ENCODE data around the gene LY6G5C. TPM values are rescaled to one million over a fixed set of nuclear protein-coding genes. Genes with fewer than 3 reads are reported as not detected.

Gene LY6G5C
- total and polyA plus RNA-seq, 9 of the 15 experiments (the other 6 are each of a cell fraction or from before 2014, with no cell fraction given): 0.10 to 0.67 (median 0.46) TPM; not detected in 4

- no peak for TF ChIP-seq FOXP4 (CRISPR knock-in tag; IDR thresholded peaks at IDR 0.05; ENCODE audit: borderline replicate concordance)
- TF ChIP-seq ZNF253 (CRISPR knock-in tag; conservative IDR thresholded peaks at IDR 0.05): 0 out of 2 replicates have a peak, but pooled peaks have one; percentile 33
- no peak for TF ChIP-seq KDM4B (IDR thresholded peaks at IDR 0.05; ENCODE audit: borderline replicate concordance in 2 of 2, low read depth in 1 of 2)
- TF ChIP-seq WHSC1 (IDR thresholded peaks at IDR 0.05; ENCODE audit: low read length): no peak
- TF ChIP-seq ARHGAP35 (IDR thresholded peaks at IDR 0.05; ENCODE audit: partially characterized antibody): no peak
- no peak for TF ChIP-seq FOXP1 (CRISPR knock-in tag; IDR thresholded peaks at IDR 0.05)
- 0 out of 2 replicates have a peak, but pooled peaks have one; percentile 58 for TF ChIP-seq RHOXF2B (CRISPR knock-in tag; conservative IDR thresholded peaks at IDR 0.05)
- TF ChIP-seq MCM3 (IDR thresholded peaks at IDR 0.05): no peak
- TF ChIP-seq ZNF668 (CRISPR knock-in tag; IDR thresholded peaks at IDR 0.05): no peak; the same call in 1 of the 2 replicates
- TF ChIP-seq ZNF3 (CRISPR knock-in tag; IDR thresholded peaks at IDR 0.05): no peak
- 0 out of 2 replicates have a peak, but pooled peaks have one; percentile 50 for TF ChIP-seq ZNF79 (CRISPR knock-in tag; IDR thresholded peaks at IDR 0.05; ENCODE audit: low read depth)
- 0 out of 2 replicates have a peak, but pooled peaks have one; percentile 32 for TF ChIP-seq HDAC8 (tag; IDR thresholded peaks at IDR 0.05)
- no peak for TF ChIP-seq HNRNPL (IDR thresholded peaks at IDR 0.05; ENCODE audit: low read depth, low read length)
- no peak for TF ChIP-seq TEAD2 (tag; IDR thresholded peaks at IDR 0.05)
- TF ChIP-seq ZNF133 (CRISPR knock-in tag; IDR thresholded peaks at IDR 0.05): no peak
- TF ChIP-seq DDX20 (tag; IDR thresholded peaks at IDR 0.05; ENCODE audit: low read depth): no peak
- TF ChIP-seq SRSF3 (IDR thresholded peaks at IDR 0.05; ENCODE audit: insufficient read depth, low read length): no peak
- TF ChIP-seq MYNN (IDR thresholded peaks at IDR 0.05): peak; percentile 83
- TF ChIP-seq MYNN (CRISPR knock-in tag; IDR thresholded peaks at IDR 0.05): no peak
- no peak for TF ChIP-seq PML (IDR thresholded peaks at IDR 0.05; ENCODE audit: low read length)
- TF ChIP-seq JUN (IDR thresholded peaks at IDR 0.05; ENCODE audit: borderline replicate concordance, low read depth, low read length): peak; percentile 22; the same call in 1 of the 2 replicates
- TF ChIP-seq JUN (CRISPR knock-in tag; IDR thresholded peaks at IDR 0.05; ENCODE audit: borderline replicate concordance): no peak
- no peak for TF ChIP-seq ZNF277 (CRISPR knock-in tag; IDR thresholded peaks at IDR 0.05; ENCODE audit: borderline replicate concordance)
- no peak for TF ChIP-seq ZNF695 (CRISPR knock-in tag; IDR thresholded peaks at IDR 0.05)
- no peak; the same call in 1 of the 2 replicates for TF ChIP-seq CBFA2T2 (conservative IDR thresholded peaks at IDR 0.05)
- TF ChIP-seq CREBBP (IDR thresholded peaks at IDR 0.05; ENCODE audit: low read depth, low read length): peak; percentile 40
- no peak for TF ChIP-seq ZNF263 (CRISPR knock-in tag; IDR thresholded peaks at IDR 0.05; ENCODE audit: borderline replicate concordance)
- TF ChIP-seq IRF2 (CRISPR knock-in tag; IDR thresholded peaks at IDR 0.05): no peak
Observed at GRCh38 chr6:31725502-31726350, 44.9 kb upstream of the LY6G5C start (continued).
